DOHH2 (cell line): ENCODE data around the gene CDH5.

Experiments used
- EZH2phosphoT487 ChIP-seq: fragments of 200-600 bp; sonication (generic); IDR thresholded peaks from 2 replicates; pipeline ENCODE4 v1.6.1; 2017; ENCODE audit warnings: borderline replicate concordance, mild to moderate bottlenecking, antibody characterized with exemption, low read length, moderate library complexity, mixed read lengths
- TF ChIP-seq, protein P1 (sequence below): fragments of 200-600 bp; sonication (generic); IDR thresholded peaks from one replicate; pipeline ENCODE4 v1.5.1; 2014; ENCODE audit warnings: antibody characterized with exemption, mild to moderate bottlenecking, low read depth, low read length; ENCODE audit not compliant: poor library complexity, severe bottlenecking

DNA sequence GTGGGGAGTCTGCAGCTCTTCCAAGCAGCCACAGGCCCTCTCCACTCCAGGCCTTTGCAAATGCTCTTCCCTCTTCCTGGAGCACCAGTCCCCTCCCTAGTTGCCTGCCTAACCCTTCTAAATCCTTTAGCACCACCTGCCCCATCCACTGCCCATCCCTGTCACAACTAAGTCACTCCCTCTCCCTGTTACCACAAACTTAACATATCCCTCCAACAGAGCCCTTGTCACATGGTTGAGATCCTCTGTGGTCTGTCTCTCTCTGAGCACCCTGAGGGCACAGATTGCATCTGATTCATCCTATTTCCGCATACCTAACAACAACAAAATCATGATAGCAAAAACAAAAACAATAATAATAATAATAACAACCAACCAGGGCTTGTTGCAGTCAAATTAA lies 49.6 kb downstream of the CDH5 start:
- TF ChIP-seq, protein P1, sequence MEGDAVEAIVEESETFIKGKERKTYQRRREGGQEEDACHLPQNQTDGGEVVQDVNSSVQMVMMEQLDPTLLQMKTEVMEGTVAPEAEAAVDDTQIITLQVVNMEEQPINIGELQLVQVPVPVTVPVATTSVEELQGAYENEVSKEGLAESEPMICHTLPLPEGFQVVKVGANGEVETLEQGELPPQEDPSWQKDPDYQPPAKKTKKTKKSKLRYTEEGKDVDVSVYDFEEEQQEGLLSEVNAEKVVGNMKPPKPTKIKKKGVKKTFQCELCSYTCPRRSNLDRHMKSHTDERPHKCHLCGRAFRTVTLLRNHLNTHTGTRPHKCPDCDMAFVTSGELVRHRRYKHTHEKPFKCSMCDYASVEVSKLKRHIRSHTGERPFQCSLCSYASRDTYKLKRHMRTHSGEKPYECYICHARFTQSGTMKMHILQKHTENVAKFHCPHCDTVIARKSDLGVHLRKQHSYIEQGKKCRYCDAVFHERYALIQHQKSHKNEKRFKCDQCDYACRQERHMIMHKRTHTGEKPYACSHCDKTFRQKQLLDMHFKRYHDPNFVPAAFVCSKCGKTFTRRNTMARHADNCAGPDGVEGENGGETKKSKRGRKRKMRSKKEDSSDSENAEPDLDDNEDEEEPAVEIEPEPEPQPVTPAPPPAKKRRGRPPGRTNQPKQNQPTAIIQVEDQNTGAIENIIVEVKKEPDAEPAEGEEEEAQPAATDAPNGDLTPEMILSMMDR: no peak
- no peak for TF ChIP-seq EZH2phosphoT487
